Measurements from ENCODE around the gene AP1S1. TPM values are rescaled to one million over a fixed set of nuclear protein-coding genes. Genes with fewer than 3 reads are reported as not detected.
"Not testable (repeated sequence)": the region's sequence is repeated elsewhere in the genome, so short reads cannot be mapped to it uniquely, and the experiment has no call there.

Gene AP1S1
- total RNA-seq (1 to 10 TPM; 5.7 to 7.1 (median 6.6) TPM), polyA plus RNA-seq (10 to 100 TPM; 11.1 to 29.9 (median 17.8) TPM)
- long read RNA-seq, donor 1 = 0 reads
- long read RNA-seq, donor 2, partial matches to known transcripts = 0 of 2 reads
- long read RNA-seq, donor 2, other reads (novel, unspliced or antisense) = 0 of 2 reads

- Histone ChIP-seq H3K27ac (no peak within 1 kb of the TSS), H3K9me3 (no peaks in the 10 kb centered on the region), H3K27me3 (ENCODE audit: insufficient read depth in 3 of 3, low read length in 2 of 3) (peaks cover 0 to 6% (median 0%) of the 10 kb centered on the region in 3 donors), H3K4me3 (peak within 1 kb of the TSS; percentile 86), H3K4me1 (no peaks in the 10 kb centered on the region), H3K36me3 (ENCODE audit: insufficient read depth in 1 of 2, low read depth in 1 of 2) (peaks cover 0 to 20% of the 10 kb centered on the region in 2 donors)
- peak; percentile 97 to 99 (median 98) for ATAC-seq
- 3 to 4% (median 3%) methylated on average over 32 to 51 of the region's 51 CpGs for WGBS, 3 donors
- intact Hi-C loops (cut with DNase I) = no loop called here
- TF ChIP-seq CTCF (IDR thresholded peaks at IDR 0.05) = no peak
- peak; percentile 93 to 96 for DNase-seq
These were observed at the start of gene AP1S1 for GRCh38 chr7:101153969-101154692. Gene AP1S1, plus strand, starts transcription at chr7:101154476. Its CDS starts 39 bp downstream, at chr7:101154515.

- peaks cover 0 to 31% (median 9%) of the 10 kb centered on the region in 3 donors for H3K27me3 ChIP-seq (ENCODE audit: insufficient read depth in 3 of 3, low read length in 2 of 3)
- ATAC-seq (no peak), DNase-seq (no peak)
- no peak overlapping the region for H3K4me3 ChIP-seq
- 59 to 84% (median 65%) methylated on average over 3 of the region's 3 CpGs for WGBS, 3 donors
- peaks cover 7% of the 10 kb centered on the region for H3K4me1 ChIP-seq
- no peaks in the 10 kb centered on the region for H3K36me3 ChIP-seq (ENCODE audit: insufficient read depth in 1 of 2, low read depth in 1 of 2)
- TF ChIP-seq CTCF (IDR thresholded peaks at IDR 0.05) = no peak
- H3K27ac ChIP-seq = no peak overlapping the region
- intact Hi-C loops (cut with DNase I) = no loop called here
- H3K9me3 ChIP-seq = no peaks in the 10 kb centered on the region
These were observed 49.5 kb upstream of the AP1S1 start for GRCh38 chr7:101104799-101105198.

GRCh38 chr7:101105248-101105647 lies 49.0 kb upstream of the AP1S1 start:
- 73 to 79% (median 79%) methylated on average over 5 of the region's 5 CpGs for WGBS, 3 donors
- ATAC-seq; H3K4me1 ChIP-seq; H3K9me3 ChIP-seq; H3K36me3 ChIP-seq (ENCODE audit: insufficient read depth in 1 of 2, low read depth in 1 of 2); intact Hi-C loops (cut with DNase I); H3K4me3 ChIP-seq; H3K27ac ChIP-seq: not testable (repeated sequence)
- peaks cover 0 to 35% (median 9%) of the 10 kb centered on the region in 3 donors for H3K27me3 ChIP-seq (ENCODE audit: insufficient read depth in 3 of 3, low read length in 2 of 3)
- DNase-seq = peak in 1 of 2 donors; percentile 14

- ATAC-seq (no peak), DNase-seq (no peak)
- no peak for TF ChIP-seq CTCF (IDR thresholded peaks at IDR 0.05)
- Histone ChIP-seq H3K27ac (no peak overlapping the region), H3K9me3 (no peaks in the 10 kb centered on the region), H3K36me3 (ENCODE audit: insufficient read depth in 1 of 2, low read depth in 1 of 2) (no peaks in the 10 kb centered on the region), H3K27me3 (ENCODE audit: insufficient read depth in 3 of 3, low read length in 2 of 3) (peaks cover 0 to 32% (median 6%) of the 10 kb centered on the region in 3 donors), H3K4me3 (no peak overlapping the region), H3K4me1 (no peaks in the 10 kb centered on the region)
- intact Hi-C loops (cut with DNase I) = no loop called here
- WGBS, 3 donors = 90 to 98% (median 91%) methylated on average over 7 of the region's 7 CpGs
These were observed 47.9 kb upstream of the AP1S1 start for GRCh38 chr7:101106386-101106785.

GRCh38 chr7:101108330-101108857 lies 45.9 kb upstream of the AP1S1 start:
- DNase-seq (peak; percentile 59 to 85), ATAC-seq (peak; percentile 48 to 76 (median 68))
- H3K9me3 ChIP-seq = no peaks in the 10 kb centered on the region
- intact Hi-C loops (cut with DNase I) = no loop called here
- H3K4me1 ChIP-seq = no peaks in the 10 kb centered on the region
- peak overlapping the region; percentile 30 for H3K27ac ChIP-seq
- no peak overlapping the region for H3K4me3 ChIP-seq
- 16 to 26% (median 18%) methylated on average over 16 of the region's 16 CpGs for WGBS, 3 donors
- H3K36me3 ChIP-seq (ENCODE audit: insufficient read depth in 1 of 2, low read depth in 1 of 2) = no peaks in the 10 kb centered on the region
- TF ChIP-seq CTCF (IDR thresholded peaks at IDR 0.05) = no peak
- peaks cover 0 to 29% (median 6%) of the 10 kb centered on the region in 3 donors for H3K27me3 ChIP-seq (ENCODE audit: insufficient read depth in 3 of 3, low read length in 2 of 3)

Measured in psoas muscle (tissue), 8 donors.